GM21529 (cell line): ENCODE results near the gene TNS1.

Experiments used
- ATAC-seq: cut with Tn5 transposase; IDR thresholded peaks from one replicate; pipeline ENCODE4 v1.9.1; 2021; ENCODE audit not compliant: unreplicated experiment

TNS1 gene

GRCh38 chr2:217837530-217837929, 165.3 kb downstream of the TNS1 start:
- ATAC-seq = no peak

- ATAC-seq = no peak
These were observed 165.8 kb downstream of the TNS1 start for GRCh38 chr2:217836901-217837491.

- ATAC-seq = no peak
These were observed 166.6 kb downstream of the TNS1 start for GRCh38 chr2:217835931-217836891.

- ATAC-seq = no peak
These were observed 167.9 kb downstream of the TNS1 start for GRCh38 chr2:217834744-217835513.

GRCh38 chr2:217834057-217834620, 168.7 kb downstream of the TNS1 start:
- no peak for ATAC-seq

GRCh38 chr2:217833439-217833838, 169.4 kb downstream of the TNS1 start:
- ATAC-seq = no peak

- no peak for ATAC-seq
These were observed 169.8 kb downstream of the TNS1 start for GRCh38 chr2:217832987-217833386.

GRCh38 chr2:217832115-217832514, 170.7 kb downstream of the TNS1 start:
- no peak for ATAC-seq

GRCh38 chr2:217831306-217831705, 171.5 kb downstream of the TNS1 start:
- no peak for ATAC-seq

- no peak for ATAC-seq
These were observed 172.0 kb downstream of the TNS1 start for GRCh38 chr2:217830807-217831206.

- no peak for ATAC-seq
These were observed 172.7 kb downstream of the TNS1 start for GRCh38 chr2:217830061-217830460.

GRCh38 chr2:217829420-217829819, 173.4 kb downstream of the TNS1 start:
- no peak for ATAC-seq

- no peak for ATAC-seq
These were observed 174.5 kb downstream of the TNS1 start for GRCh38 chr2:217828336-217828735.

GRCh38 chr2:217827430-217828201, 175.2 kb downstream of the TNS1 start:
- ATAC-seq = no peak

GRCh38 chr2:217826991-217827390, 175.8 kb downstream of the TNS1 start:
- ATAC-seq = no peak

GRCh38 chr2:217826520-217826919, 176.3 kb downstream of the TNS1 start:
- no peak for ATAC-seq

- no peak for ATAC-seq
These were observed 177.1 kb downstream of the TNS1 start for GRCh38 chr2:217825469-217826235.

- no peak for ATAC-seq
These were observed 178.6 kb downstream of the TNS1 start for GRCh38 chr2:217824223-217824622.

GRCh38 chr2:217823626-217824025, 179.2 kb downstream of the TNS1 start:
- no peak for ATAC-seq
